NCI-H524 treated with DMSO at 0.1 percent for 48 hours (cell line): ENCODE measurements around the gene GEMIN7.

ENCODE experiments used
- DNase-seq: peaks from one replicate; lab custom pipeline; 2025; lab: John Stamatoyannopoulos, UW

GEMIN7 gene, protein sequence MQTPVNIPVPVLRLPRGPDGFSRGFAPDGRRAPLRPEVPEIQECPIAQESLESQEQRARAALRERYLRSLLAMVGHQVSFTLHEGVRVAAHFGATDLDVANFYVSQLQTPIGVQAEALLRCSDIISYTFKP

DNA sequence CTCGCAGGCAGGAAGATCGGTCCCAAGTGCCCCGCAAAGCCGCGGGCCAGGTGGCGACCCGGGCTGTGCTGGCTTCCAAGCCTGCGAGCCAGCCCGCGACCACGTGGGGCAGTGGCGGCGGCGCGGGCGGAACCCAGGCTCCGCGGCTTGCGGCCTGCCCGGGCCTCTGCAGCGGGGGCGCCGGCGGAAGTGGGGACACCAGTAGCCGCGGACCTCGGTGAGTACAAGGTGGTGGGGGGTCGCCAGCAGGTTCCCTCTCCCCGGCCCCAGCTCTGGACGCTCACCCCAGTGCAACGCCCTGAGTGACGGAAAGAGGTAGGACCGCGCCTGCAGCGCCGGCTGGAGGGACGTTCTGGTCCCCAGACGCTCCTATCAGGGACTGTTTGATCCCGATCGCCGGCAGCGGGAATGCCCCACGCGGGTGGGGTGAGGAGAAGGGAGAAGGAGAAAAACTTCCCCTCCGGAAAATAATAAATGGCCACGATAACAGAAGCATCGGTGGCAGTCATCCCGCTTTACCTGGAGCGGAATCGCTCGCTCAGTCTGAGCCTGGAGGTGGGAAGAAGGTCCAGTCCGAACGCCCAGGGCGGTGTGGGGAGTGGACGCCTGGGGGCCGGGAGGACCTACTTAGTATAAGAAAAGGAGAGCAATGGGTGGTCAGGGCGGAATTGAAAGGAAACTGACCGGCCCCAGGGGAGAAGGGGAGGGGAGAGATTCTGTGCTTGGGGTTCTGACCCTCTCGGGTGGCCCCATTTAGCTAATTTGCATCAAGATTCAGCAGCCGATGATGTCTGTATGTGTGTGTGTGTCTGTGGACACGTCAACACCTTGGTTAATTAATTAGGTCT, at the start of gene GEMIN7:
TSS of gene GEMIN7 (plus strand) at position 198 of the 848 bp plus-strand sequence. CDS start 10,855 bp downstream, outside the sequence.
- DNase-seq, result peak; percentile 6

DNA sequence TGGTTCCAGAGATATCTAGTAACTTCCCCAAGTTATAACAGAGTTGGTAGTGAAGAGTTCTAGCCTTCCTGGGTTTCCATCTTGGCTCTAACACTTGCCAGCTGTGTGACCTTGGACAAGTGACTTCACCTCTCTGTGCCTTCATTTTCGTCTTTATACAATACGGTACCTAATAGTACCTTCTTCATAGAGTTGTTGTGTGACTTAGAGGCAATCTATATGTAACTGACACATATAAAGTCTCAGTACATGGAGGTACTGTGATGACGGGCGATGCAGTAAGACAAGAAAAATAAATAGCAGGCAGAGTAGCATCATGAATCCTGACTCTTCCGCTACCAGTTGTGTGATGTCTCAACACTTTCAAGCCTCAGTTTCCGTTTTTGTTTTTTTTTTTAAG, 48.2 kb upstream of the GEMIN7 start:
- DNase-seq, result no peak

DNA sequence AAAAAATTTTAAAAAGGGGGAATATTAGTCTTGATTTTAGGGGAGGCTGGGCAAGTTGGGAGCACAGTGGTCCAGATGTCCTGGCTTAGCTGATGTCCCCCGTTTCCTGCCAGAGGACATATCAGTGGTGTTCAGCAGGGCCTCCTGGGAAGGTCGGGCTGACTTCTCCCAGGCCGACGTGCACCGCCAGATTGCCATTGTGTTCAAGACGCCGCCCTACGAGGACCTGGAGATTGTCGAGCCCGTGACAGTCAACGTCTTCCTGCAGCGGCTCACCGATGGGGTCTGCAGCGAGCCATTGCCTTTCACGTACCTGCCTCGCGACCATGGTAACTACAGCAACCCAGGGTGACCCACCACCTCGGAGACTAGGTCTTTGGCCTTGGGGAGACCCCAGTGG, 46.6 kb upstream of the GEMIN7 start:
- DNase-seq, result no peak

DNA sequence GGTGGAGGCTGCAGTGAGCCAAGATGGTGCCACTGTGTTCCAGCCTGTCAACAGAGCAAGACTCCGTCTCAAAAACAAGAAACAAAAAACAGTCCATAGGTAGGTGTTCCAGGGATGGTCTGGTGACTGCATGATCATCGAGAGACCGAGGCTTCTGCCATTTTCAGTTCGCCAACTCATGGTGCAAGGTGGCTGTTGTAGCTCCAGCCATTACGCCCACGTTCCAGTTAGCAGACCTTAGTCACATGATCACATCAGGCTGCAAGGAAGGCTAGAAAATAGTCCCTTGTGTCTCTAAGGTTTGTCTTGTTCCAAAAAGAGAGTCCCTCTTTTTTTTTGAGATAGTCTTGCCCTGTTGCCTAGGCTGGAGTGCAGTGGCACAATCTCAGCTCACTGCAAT, 43.3 kb upstream of the GEMIN7 start:
- no peak for DNase-seq

DNA sequence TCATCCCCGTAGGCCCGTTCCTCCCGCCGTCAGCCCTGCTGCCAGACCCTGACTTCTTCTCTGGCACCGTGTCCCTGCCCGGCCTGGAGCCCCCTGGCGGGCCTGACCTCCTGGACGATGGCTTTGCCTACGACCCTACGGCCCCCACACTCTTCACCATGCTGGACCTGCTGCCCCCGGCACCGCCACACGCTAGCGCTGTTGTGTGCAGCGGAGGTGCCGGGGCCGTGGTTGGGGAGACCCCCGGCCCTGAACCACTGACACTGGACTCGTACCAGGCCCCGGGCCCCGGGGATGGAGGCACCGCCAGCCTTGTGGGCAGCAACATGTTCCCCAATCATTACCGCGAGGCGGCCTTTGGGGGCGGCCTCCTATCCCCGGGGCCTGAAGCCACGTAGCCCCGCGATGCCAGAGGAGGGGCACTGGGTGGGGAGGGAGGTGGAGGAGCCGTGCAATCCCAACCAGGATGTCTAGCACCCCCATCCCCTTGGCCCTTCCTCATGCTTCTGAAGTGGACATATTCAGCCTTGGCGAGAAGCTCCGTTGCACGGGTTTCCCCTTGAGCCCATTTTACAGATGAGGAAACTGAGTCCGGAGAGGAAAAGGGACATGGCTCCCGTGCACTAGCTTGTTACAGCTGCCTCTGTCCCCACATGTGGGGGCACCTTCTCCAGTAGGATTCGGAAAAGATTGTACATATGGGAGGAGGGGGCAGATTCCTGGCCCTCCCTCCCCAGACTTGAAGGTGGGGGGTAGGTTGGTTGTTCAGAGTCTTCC, 41.5 kb upstream of the GEMIN7 start:
- no peak for DNase-seq

DNA sequence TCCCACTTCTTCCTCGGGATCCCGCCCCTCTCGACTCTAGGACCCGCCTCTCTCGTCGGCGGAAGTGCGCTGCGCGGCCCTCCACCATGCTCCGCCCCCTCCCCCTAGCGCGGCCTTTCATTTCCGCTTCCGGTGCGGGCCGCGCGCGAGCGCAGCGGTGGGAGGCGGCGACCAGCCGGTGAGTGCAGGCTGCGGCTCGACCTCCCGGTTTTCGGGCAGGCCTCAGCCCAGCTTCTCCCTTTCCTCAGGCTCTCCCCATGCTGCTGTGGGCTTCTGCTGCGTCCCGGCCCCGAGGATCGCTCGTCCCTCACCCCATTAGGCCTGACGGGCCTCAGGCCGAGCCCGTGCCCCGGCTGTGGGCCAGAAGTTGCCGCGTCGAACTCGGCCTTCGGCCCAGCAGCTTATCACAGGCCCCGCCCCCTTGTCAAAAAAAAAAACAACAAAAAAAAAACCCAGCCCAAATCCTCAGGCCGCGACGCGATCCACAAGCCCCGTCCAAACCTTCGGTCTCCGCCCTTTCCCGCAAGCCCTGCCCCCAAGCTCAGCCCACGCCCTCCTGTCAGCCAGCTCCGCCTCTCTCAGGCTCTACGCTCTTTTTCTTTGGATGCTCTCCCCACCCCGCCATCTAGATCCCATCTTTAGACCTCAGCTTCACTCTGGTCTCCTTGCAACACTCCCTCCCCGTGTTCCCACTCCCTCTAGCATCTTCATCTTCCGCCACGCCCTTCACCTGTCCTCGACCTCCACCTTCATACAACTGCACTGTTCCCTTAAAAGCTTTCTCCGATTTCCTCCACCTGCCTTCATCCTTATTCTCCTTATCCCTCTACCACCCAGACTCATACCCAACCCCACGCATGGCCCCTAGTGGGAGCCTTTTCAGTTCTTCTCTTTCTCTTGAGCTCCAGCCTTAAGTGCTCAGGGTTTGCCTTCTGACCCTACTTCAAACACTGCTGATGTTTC, 39.8 kb upstream of the GEMIN7 start, which contains the start of gene CLASRP:
TSS of gene CLASRP (plus strand) at position 115 of the 963 bp plus-strand sequence. CDS start 1,168 bp downstream, outside the sequence.
- peak; percentile 3 for DNase-seq

DNA sequence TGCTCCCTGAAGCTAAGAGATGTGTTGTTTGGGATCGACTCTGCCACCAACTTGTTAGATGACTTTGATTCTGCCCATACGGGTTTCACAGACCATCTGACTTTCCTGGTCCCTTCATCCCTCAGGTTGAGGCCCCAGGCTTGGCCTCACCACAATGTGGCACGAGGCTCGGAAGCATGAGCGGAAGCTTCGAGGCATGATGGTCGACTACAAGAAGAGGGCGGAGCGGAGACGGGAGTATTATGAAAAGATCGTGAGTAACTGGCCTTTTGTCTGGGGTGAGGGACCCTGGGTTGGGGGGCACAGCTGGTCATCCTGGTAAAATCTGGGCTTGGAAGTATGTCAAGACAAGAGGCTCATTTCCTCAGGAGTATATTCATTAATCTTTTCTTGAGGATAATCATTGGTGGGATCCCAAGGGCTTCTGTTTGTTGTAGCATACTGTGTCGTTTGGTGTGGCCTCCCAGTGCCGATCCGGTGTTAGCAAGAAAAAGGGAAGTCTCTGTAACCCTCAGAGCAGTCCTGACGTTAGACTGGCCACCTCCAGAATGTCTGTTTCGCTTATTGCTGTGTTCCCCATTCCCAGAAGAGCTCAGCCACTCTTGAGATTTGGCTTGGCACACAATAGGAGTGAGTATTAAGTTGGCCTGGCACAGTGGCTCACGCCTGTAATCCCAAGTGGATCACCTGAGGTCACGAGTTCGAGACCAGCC, 38.8 kb upstream of the GEMIN7 start:
- no peak for DNase-seq

DNA sequence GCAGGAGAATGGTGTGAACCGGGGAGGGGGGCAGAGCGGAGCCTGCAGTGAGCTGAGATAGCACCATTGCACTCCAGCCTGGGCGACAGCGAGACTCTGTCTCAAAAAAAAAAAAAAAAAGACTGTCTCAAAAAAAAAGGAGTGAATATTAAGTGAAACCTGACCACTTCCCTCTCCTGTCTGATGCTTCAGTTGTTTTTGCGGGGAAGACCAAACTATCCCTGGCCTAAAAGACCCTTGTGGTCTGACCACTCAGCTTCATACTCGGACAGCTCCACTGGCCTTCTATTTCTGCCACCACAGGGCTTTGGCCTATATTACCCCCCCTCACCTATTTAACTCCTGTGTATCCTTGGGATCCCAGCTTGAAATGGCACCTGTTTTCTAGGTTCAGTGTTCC, 37.9 kb upstream of the GEMIN7 start:
- no peak for DNase-seq

DNA sequence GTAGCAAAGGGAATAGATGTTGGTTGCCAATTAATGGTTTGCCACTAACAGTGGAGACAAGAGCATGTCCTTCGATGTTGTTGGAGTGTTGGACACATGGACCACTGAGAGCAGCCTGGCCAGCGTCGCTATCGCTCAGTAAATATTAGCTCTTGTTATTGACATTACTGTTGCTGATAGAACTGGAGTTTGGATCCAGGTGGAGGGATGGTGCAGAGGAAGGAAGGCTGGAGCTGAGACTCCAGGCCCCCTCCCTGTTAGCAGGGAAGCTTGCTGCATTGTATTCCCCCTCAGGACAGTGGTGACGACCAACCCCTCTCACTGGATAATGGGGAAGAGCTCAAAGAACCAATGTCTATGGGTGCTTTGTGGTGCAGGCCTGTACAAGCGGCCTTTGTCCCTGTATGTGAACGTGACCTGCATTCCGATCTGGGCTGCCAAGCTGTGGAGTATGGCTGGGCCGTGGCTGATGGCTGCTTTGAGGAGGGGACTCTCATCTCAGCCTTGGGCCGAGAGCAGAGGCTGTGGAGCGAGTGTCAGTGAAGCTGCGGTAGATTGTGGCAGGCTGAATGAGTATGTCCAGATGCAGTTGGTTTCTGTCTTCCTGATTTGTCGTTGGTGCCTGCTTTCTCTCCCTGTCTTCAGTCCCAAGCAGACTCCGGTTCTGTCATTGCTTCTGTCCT, 33.2 kb upstream of the GEMIN7 start:
- no peak for DNase-seq

DNA sequence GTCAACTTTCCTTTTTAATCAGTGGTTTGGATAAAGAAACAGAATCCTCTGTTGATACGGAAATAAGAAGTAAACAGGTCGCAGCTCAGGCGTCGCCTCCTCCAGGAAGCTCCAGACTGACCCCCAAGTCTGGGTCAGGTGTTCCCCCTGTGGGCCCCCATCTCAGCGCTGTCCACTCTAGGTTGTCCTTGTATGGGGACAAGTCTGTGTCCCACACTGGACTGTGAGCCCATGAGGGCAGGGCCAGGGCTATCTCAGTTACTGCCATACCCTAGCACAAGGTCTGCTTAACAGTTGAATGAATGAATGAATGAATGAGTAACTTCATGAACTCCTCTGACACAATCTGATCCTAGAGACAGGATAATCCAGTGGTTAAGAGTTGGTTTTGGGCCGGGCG, 32.7 kb upstream of the GEMIN7 start:
- no peak for DNase-seq

DNA sequence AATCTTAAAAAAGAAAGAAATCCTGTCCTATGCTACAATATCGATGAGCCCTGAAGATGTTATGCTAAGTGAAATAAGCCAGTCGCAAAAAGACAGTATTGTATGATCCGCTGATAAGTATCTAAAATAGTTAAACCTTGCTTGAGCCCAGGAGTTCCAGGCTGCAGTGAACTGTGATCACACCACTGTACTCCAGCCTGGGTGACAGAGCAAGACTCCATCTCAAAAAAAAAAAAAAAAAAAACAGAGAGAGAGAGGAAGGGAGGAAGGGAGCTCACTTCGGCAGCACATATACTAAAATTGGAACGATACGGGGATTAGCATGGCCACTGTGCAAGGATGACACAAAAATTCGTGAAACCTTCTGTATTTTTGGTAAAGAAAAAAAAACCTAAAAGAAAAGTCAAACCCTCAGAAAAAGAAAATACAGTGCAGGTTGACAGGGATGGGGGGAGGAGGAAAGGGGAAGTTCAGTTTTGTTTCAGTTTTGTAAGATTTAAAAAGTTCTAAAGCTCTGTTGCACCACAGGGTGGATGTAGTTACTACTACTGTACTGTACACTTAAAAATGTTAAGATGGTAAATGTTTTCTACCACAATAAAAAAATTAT, 31.8 kb upstream of the GEMIN7 start:
- DNase-seq, result no peak

DNA sequence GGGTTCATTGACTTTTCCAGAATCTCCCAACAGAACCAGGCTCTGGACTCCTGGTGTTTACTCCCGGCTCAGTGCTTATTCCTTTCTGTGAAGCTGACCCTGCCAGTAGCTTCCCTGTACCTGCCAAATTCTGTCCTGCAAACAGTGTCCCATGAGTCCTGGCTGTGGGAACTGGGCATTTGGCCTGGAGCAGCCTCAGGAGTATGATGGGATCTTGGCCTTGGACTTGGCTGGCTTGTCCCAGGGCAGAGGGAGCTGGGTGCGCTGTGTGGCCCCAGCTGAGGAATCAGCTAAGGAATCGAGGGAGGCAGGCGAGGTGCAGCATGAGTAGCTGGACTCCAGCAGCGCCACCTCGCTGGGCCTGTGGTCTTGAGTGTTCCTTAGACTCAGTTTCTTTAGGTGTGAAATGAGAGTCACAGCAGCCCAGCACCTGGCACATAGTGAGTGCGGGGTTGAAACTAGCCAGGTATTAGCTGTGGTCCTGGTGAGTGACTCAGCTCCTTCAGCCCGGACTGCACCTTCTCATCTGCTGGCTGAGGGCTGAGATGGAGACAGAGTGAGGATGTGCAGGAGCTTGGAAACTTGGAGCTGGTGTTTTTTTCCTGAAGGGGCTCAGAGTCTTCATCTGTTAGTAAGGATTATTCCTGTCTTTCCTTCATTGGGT, 29.9 kb upstream of the GEMIN7 start:
- no peak for DNase-seq

DNA sequence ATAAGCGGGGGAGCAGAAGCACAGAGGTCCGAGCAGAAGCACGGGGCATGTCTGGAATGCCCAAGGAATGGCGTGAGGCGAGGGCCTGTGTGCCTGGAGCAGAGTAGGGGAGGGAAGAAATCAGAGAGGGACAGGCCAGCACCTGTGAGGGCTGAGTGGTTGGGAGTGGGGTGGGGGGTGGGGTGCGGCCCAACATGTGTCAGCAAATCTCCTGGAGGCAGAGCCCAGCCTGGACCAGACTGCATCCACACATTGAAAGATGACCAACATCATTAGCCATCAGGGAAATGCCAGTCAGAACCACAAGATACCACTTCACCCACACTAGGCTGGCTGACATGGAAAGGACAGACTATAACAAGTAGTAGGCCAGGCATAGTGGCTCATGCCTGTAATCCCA, 29.0 kb upstream of the GEMIN7 start:
- no peak for DNase-seq

DNA sequence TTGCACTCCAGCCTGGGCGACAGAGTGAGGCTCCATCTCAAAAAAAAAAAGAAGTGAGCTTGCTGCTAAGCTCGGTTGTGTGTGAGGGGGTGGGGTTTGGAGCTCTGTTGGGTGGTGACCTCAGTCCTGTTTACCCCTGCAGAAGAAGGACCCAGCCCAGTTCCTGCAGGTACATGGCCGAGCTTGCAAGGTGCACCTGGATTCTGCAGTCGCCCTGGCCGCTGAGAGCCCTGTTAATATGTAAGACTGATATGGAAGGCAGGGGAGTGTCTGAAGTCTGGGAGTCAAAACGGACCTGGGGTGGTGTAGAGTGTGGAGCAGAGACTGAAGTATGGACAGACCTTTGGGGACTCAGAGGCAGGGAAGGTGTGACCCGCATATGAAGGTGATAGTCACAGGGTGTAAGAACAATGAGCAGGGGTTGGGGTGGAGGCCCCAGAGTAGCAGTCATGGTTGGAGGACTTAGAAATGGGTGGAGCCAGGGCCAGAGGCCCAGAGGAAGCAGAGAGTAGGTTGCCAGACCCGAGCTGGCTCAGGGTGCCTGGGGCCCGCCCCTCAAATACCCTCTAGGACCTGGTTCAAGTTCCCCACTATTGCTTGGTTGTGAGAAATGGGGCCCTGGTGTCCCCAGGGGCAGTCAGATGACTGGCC, 27.0 kb upstream of the GEMIN7 start:
- DNase-seq, result no peak

DNA sequence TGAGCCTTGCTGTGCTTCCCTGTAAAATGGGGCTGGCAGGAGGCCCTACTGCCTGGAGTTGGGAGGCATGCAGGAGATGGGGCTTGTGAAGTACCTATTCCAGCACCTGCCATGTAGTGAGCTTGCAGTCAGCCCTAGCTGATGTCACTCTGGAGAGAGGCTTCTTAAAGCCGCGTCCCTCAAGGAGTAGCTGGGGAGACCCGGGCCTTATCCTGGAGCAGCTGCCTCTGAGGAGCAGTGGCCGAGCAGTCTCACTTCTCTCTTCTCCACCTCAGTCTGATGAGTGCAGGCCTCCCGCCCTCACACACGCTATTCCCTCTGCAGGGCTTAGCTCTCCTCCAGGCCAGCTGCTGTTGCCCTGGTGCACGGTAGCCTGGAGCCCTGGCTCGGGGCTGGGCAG, 22.2 kb upstream of the GEMIN7 start:
- no peak for DNase-seq

DNA sequence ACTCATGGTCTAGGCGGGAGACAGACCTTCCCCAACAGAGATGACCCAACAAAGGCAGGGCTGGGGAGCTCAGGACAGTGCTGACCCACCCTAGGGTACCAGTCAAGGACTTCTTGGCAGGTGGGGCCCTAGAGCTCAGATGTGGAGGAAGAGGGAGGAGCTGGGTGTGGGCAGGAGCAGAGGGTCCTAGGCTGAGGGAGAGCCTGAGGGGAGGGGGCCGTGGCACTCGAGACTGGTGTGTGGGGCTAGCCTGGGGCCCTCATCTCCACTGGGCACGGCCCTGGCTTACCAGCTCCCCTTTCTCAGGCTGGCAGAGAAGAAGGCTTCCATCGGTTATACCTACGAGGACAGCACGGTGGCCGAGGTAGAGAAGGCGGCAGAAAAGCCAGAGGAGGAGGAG, 21.6 kb upstream of the GEMIN7 start:
- no peak for DNase-seq

DNA sequence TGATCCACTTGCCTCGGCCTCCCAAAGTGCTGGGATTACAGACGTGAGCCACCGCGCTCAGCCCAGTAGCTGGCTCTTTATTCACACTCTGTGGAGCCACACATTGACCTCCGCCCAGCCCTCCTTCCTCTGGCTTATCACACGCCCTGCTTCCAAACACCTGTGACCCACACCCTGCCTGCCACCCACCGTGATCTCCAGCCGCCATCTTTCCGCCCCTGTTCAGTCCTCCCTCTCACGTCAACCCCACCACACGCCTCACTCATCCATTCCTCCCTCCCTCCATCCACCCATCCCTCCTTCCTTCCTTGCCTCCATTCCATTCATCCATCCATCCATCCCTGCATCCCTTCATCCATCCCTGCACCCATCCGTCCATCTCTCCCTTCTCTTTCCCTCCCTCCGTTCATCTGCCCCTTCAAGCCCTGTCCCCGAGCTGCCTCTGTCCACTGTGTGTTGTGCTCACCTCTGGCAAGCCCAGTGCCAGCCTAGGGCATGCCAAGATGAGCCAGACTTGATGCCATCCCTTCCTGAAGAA, 20.4 kb upstream of the GEMIN7 start:
- DNase-seq, result no peak

DNA sequence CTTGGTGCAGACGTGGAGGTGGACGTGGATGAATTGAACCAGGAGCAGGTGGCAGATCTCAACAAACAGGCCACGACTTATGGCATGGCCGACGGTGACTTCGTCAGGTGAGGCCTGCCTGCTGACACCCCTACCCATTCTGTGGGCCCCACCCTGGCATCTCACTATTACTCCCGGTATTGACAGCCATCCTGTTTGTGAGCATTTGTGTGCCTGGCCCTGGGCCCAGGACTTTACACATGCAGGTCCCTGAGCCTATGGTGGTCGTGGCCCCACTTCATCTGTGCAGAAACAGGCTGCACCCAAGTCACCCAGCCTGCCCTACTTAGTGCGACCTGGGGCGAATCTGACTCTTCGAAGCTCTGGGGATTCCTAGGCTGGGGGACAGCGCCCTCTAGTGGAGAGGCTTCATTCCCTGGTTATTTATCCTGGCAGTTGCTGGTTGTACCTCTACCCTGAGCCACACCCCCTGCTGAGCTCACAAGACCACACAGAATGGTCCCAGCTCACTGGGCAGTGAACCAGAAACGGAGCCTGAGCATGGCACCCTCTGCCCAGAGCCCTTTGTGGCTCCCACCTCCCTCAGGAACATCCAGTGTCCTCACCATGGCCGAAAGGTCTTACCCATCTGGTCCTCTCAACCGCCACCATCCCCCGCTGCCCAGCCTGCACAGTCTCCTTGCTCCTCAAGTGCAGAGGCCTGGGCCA, 19.6 kb upstream of the GEMIN7 start:
- no peak for DNase-seq
